Forelimb muscle (tissue), 1 donor: Measurements from ENCODE around the gene C1orf21. TPM values are rescaled to one million over a fixed set of nuclear protein-coding genes. Genes with fewer than 3 reads are reported as not detected.
"Not testable (repeated sequence)": the region's sequence is repeated elsewhere in the genome, so short reads cannot be mapped to it uniquely, and the experiment has no call there.

Source experiments
- DNase-seq: peaks from one replicate; pipeline ENCODE4 v3.0.0-alpha.2; 2013; ENCODE audit warnings: low read depth
- polyA plus RNA-seq: library from polyadenylated mRNA; unstranded; fragments of 120-200 nt; gene quantifications from one replicate; pipeline ENCODE4 v1.2.1, GENCODE V29; 2013; ENCODE audit not compliant: insufficient read length

Gene C1orf21, protein sequence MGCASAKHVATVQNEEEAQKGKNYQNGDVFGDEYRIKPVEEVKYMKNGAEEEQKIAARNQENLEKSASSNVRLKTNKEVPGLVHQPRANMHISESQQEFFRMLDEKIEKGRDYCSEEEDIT
- 50.0 TPM for polyA plus RNA-seq

DNA sequence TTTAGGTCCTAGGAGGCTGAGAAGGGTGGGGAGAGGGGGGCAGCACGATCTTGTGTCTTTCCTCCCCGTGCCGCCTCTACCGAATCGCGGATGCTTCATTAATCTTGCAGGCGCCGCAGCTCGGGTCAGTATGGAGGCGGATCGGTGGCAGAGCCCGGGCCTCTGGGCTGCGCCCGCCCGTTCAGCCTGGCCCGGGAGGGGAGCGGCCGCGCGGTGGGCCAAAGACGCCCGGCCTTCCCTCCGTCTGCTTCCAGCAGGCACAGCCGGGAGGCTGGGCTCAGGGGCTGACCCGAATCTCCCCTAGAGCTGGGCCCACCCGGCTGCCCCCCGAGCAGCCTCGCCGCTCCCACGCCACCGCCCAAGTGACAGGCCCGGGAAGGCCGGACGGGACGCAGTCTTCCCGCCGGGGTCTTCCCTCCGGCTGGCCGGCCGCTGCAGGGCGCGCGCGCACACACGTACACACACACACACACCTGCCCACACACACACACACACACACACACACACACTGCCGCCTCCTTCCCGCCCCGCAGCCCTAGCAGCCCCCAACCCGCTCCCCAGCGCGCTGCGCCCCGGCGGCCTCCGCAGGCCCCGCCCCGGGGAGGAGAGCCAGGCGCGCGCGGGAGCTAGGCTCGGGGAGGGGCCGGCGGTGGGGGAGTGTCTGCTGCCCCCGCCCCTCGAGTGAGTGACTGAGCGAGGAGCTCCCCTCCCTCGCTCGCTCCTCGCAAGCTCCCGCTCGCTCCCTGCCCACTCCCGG lies at the start of gene C1orf21:
C1orf21 (plus strand) TSS at position 718 of the 757 bp plus-strand sequence. CDS start 90,481 bp downstream, outside the sequence.
- peak; percentile 88 for DNase-seq

GRCh38 chr1:184337865-184338264 lies 49.0 kb upstream of the C1orf21 start:
- DNase-seq: not testable (repeated sequence)

- DNase-seq: no peak
Measured at GRCh38 chr1:184340984-184341383, 45.8 kb upstream of the C1orf21 start.

- DNase-seq: no peak
Measured at GRCh38 chr1:184350573-184350972, 36.3 kb upstream of the C1orf21 start.

GRCh38 chr1:184351416-184351975 lies 35.3 kb upstream of the C1orf21 start:
- no peak for DNase-seq

DNA sequence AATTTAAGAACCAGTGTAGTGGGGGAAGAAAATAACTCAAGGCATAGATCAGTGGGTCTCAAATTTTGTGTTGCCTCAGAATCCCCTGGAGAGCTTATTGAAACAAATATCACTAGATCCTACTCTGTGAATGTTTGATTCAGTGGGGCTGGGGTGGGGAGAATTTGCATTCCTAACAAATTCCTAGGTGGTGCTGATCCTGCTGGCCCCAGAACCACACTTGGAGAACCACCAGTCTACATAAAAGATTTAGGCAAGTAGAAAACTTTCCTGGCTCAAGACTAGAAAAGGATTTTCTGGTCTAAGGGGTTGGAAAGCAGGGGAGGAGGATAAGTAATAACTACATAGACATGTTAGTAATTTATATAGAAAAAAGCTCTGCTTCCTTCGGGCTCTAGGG lies 34.1 kb upstream of the C1orf21 start:
- no peak for DNase-seq

DNA sequence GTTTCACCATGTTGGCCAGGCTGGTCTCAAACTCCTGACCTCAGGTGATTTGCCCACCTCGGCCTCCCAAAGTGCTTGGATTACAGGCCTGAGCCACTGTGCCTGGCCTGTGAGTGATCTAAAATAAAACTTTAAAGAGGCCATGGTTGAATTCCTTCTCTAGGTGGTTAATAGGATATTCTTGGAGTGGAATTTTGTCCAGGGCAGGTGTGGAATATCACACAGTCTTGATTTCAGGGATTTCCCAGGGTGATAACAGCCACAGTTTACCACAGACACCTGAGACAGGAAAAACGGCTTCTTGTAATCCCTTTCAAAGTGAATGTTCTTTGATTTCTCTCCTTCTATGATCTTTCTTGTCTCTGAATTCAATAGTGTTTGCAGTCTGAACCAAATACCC lies 32.1 kb upstream of the C1orf21 start:
- DNase-seq: no peak

DNA sequence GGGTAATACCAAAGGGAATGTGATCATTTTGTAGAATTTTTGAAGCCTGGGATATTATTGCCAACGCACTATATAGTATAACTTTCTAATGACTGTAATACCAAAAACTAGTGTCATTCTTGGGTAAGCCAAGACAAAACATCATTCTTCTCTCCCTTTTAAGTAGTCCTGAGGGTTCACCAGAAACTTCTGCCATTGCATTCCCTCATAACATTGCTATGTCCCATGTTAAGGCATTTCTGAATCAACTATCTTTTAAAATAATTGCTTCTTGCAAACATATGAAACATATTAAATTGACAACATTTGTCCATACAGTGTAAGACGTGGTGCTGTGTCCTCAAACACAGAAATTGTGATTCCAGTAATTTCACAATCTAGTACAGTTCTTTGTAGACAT lies 29.9 kb upstream of the C1orf21 start:
- DNase-seq: peak; percentile 22

- DNase-seq: peak; percentile 17
Measured at GRCh38 chr1:184358256-184358655, 28.6 kb upstream of the C1orf21 start.

DNA sequence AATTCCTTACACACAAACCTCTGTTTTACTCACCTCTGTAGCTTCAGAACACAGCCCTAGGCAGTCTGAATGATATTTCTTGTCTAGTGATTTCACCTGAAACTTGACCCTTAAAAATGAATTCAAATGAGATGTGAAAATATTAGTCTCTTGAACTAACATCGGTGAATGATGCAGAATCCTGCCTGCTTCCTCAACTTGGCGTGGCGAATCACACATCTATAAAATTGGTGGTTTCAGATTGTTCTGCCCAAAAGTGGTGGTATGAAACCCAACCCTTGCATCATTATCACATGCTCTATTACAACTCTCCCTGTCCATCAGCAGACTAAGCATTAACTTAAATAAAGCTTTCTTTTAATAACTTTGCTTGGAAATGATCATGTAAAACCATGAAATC lies 26.9 kb upstream of the C1orf21 start:
- DNase-seq: no peak

- no peak for DNase-seq
Measured at GRCh38 chr1:184362876-184363275, 24.0 kb upstream of the C1orf21 start.

DNA sequence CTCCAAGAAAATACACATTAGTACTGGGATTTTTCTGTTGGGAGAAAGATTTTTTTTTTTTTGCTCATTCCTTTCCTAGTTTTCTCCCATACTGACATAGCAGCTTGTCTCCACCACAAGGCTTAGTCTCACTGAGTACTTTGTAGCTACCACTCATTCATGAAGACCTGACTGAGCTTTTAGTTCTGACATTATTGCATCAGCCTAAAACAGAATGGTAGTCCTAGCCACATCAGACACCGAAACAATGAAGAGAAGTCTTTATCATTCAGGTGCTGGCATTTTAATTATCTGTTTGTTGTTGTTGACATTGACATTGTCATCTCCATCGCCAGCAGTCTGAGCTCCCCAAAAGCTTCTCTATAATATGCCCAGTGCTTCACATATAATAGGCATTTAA lies 21.1 kb upstream of the C1orf21 start:
- DNase-seq: no peak

GRCh38 chr1:184366997-184367396 lies 19.8 kb upstream of the C1orf21 start:
- DNase-seq: no peak

DNA sequence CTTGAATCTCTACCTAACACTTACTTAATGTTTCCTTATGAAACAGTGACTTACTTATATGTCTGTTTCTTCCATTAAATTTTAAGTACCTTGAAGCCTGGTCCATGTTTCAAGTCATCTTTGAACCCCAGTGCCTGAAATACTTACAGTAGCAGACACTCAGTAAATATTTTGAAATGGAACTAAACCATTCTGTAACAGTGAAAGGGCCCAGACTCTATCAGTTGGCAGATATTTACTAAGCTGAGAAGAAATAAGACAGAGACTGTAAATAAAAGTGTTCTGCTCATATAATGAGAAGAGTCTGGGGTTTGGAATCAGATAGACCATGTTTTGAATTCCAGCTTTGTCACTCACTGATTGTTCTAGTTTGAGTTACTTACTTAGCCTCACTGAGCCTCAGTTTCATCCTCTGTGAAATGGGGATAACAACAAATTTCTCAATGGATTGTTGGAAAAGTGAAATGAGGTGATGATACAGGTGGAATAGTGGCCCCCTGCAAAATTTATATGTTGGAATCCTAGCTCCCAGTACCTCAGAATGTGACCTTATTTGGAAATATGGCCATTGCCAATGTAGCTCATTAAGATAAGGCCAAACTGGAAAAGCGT lies 19.3 kb upstream of the C1orf21 start:
- no peak for DNase-seq

DNA sequence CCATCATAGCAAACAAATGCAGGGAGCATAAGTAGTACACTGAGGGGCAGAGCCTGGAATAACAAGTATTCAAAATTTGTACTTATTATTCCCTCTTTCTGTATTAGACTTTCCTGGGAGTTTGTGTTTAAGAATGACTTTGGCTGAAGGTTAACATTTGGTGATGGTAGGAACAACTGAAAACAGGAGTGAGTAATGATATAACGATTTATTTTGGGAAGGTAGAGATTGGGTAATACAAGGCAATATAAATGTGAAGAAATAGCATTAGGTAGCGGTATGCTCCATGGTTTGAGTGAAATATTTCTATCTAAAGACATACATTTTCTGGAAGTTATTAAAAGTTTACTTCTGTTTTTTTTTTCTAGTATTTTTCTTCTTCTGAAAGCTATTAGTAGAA lies 18.5 kb upstream of the C1orf21 start:
- DNase-seq: no peak

- no peak for DNase-seq
Measured at GRCh38 chr1:184370850-184371249, 16.0 kb upstream of the C1orf21 start.

- DNase-seq: no peak
Measured at GRCh38 chr1:184373155-184373554, 13.7 kb upstream of the C1orf21 start.

DNA sequence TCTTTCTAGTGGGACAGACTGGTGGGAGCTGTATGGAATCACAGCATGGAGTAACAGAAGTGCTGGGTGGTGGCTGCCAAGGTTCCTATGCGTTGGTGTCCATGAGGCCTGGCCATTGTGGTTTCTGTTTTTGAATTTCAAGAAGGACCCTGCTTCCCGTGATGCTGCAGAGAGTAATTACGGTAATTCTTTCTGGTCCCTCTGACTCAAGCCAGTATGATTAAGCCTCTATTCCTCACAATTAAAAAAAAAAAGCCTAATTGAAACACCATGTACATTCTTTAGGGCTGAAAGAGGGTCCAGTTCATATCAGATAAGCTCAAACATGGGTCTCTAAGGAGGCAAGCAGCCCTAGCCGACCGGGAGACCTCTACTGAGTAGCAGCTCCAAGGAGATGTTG lies 10.5 kb upstream of the C1orf21 start:
- no peak for DNase-seq

DNA sequence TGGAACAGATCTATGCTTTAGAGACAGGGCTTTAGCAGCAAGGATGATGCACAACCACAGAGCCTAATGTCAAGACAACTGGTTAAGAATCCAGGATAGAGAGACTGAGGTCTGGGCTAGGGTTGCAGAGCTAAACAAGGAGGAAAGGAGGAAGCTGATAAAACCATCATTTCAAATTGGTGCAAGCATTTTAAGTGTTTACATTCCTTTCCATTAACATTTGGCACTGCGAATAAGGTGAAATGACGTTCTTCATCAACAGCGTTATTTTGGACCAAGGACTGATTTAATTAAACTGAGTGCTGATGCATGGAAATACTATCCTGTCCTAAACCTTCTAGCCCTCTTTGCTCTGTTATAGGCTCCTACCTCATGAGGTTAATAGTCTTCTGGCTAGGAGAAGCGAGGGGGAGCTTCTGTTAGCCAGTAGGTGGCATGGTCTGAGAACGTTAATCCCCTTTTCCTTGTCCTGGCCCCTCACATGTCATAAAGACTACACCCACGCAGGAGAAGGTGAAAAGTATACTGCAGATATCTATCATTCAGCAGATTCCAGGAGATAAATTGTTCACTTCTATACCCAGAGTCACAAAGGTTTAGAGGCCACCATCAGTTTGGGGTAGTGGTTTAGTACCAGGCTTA lies 7.6 kb upstream of the C1orf21 start:
- DNase-seq: no peak

DNA sequence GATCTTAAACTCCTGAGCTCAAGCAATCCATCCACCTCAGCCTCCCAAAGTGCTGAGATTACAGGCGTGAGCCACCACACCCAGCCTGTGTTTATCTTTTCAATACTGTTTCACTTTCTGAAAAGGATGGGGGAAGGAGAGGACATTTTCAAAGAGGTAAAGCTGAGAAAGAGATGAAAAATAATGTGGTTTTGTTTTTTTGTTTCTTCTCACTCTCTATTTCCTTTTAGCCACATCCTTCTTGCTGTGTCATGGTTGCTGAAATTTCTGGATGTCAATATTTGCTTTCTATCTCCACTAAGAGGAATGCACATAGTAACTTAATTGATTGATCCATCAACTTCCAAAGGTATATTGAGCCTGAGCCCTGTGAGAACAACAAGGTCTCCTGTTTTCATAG lies 6.4 kb upstream of the C1orf21 start:
- no peak for DNase-seq

DNA sequence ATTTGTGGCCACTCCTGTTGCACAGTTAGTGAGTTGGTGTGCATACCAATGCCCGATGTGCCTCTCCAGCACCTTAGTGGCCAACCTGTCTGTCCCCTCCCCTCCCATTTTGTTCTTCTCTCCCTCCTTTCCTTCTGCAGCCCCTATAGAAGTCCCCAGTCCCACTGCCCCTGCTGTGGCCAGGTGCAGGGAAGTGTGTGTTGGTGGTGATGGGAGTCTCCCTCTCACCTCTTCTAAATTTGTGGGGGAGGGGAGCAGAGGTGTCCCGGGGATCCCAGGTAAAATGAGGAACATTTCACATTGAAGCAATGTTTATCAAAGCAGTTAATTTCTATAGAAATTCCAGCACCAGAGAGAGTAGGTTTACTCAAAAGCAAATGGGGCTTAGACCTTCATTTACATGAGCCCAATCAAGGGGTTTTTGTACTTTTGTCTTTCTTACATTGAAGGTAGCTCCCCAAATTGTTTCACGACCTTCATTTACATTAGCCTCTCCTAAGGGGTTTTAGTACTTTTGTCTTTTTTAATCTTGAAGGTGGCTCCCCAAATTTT lies 3.0 kb upstream of the C1orf21 start:
- DNase-seq: no peak

DNA sequence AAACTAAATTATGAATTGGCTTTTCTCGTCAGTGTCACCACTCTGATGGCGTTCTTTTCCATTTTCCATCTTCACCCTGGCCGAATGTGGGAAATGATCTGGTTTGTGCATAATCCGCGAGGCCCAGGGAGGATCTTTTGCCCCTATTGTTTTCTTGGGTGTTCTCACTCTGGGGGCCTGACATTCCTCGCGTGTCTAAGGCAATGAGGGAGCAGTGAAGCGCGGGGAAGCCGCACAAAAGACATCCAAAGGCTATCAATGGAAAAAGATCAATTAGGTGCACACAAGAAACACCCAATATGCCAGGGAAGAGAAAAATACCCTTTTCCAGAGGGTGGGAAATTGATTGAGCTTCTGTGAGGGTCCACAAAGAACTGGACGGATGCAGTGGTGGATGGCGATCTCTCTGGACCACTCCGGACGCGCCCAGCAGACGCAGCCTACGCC lies 941 bp upstream of the C1orf21 start:
- no peak for DNase-seq
